ENCODE results near the gene F8A1.
A peak's percentile ranks its signal among the peaks of the same experiment; 100 is the strongest.
"Not testable (repeated sequence)": the region's sequence is repeated elsewhere in the genome, so short reads cannot be mapped to it uniquely, and the experiment has no call there.

Gene F8A1

GRCh38 chrX:154886069-154886788 is at the start of gene F8A1:
F8A1 (plus strand) TSS chrX:154886355; CDS start chrX:154886375, 20 bp downstream.
- DNase-seq (ENCODE audit: low read depth): not testable (repeated sequence)

- DNase-seq (ENCODE audit: low read depth): peak; percentile 15
These were observed 45.3 kb upstream of the F8A1 start for GRCh38 chrX:154840856-154841255.

GRCh38 chrX:154850957-154851611 is 35.1 kb upstream of the F8A1 start:
- DNase-seq (ENCODE audit: low read depth): no peak

GRCh38 chrX:154855256-154855655 is 30.9 kb upstream of the F8A1 start:
- no peak for DNase-seq (ENCODE audit: low read depth)

GRCh38 chrX:154868522-154868921 is 17.6 kb upstream of the F8A1 start:
- DNase-seq (ENCODE audit: low read depth): not testable (repeated sequence)

- DNase-seq (ENCODE audit: low read depth): no peak
These were observed 12.8 kb upstream of the F8A1 start for GRCh38 chrX:154873329-154873728.

GRCh38 chrX:154884069-154884468 is 2.1 kb upstream of the F8A1 start:
- DNase-seq (ENCODE audit: low read depth): not testable (repeated sequence)

GRCh38 chrX:154885057-154885456 is 1.1 kb upstream of the F8A1 start:
- not testable (repeated sequence) for DNase-seq (ENCODE audit: low read depth)

GRCh38 chrX:154885549-154885948 is 606 bp upstream of the F8A1 start:
- DNase-seq (ENCODE audit: low read depth): not testable (repeated sequence)

GRCh38 chrX:154886789-154887221 is 650 bp downstream of the F8A1 start:
- DNase-seq (ENCODE audit: low read depth): not testable (repeated sequence)

- DNase-seq (ENCODE audit: low read depth): no peak
These were observed 5.0 kb downstream of the F8A1 start for GRCh38 chrX:154890990-154891639.

- no peak for DNase-seq (ENCODE audit: low read depth)
These were observed 6.1 kb downstream of the F8A1 start for GRCh38 chrX:154892296-154892695.

GRCh38 chrX:154900323-154900722 is 14.2 kb downstream of the F8A1 start:
- no peak for DNase-seq (ENCODE audit: low read depth)

GRCh38 chrX:154902408-154902807 is 16.3 kb downstream of the F8A1 start:
- DNase-seq (ENCODE audit: low read depth): no peak

GRCh38 chrX:154908821-154909220 is 22.7 kb downstream of the F8A1 start:
- DNase-seq (ENCODE audit: low read depth): no peak

GRCh38 chrX:154910048-154910447 is 23.9 kb downstream of the F8A1 start:
- DNase-seq (ENCODE audit: low read depth): not testable (repeated sequence)

GRCh38 chrX:154910528-154910927 is 24.4 kb downstream of the F8A1 start:
- DNase-seq (ENCODE audit: low read depth): not testable (repeated sequence)

GRCh38 chrX:154914052-154914451 is 27.9 kb downstream of the F8A1 start:
- no peak for DNase-seq (ENCODE audit: low read depth)

- peak; percentile 46 for DNase-seq (ENCODE audit: low read depth)
These were observed 31.9 kb downstream of the F8A1 start for GRCh38 chrX:154918060-154918483.

- DNase-seq (ENCODE audit: low read depth): not testable (repeated sequence)
These were observed 38.6 kb downstream of the F8A1 start for GRCh38 chrX:154924771-154925170.
